LNCaP clone FGC (cell line): ENCODE data around the gene FAM114A1.

Experiments
- DNase-seq: peaks from one replicate; pipeline ENCODE4 v3.0.0-alpha.2; 2011; ENCODE audit warnings: low read depth
- H3K4me3 ChIP-seq: 2 replicates; pipeline ENCODE4 v1.5.1; 2011; ENCODE audit warnings: mild to moderate bottlenecking, low read depth, low read length, control low read depth
- TF ChIP-seq, protein P1 (sequence below): IDR thresholded peaks from 2 replicates; pipeline ENCODE4 v1.5.1; 2012; ENCODE audit warnings: mild to moderate bottlenecking; ENCODE audit not compliant: control insufficient read depth, insufficient read depth; ENCODE audit errors: extremely low read depth

FAM114A1 gene

DNA sequence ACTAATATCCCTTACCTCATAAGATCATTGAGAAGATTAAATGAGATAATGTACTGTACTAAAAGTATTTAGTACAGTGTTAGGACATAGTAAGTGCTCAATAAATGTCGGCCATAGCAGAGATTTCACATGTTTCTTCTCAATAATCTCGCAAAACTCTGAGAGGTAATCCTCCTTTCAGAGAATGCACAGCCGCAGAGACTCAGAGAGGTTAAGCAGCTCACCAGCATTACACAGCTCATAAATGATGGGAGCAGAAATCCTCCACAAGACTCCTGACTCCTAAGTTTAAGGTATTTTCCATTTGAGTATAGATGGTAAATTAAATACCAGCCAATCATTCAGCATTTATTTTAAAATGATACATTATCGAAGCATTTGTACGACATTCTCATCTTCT, 34.6 kb downstream of the FAM114A1 start:
- H3K4me3 ChIP-seq, result no peak overlapping the region
- DNase-seq, result no peak
- TF ChIP-seq, protein P1, sequence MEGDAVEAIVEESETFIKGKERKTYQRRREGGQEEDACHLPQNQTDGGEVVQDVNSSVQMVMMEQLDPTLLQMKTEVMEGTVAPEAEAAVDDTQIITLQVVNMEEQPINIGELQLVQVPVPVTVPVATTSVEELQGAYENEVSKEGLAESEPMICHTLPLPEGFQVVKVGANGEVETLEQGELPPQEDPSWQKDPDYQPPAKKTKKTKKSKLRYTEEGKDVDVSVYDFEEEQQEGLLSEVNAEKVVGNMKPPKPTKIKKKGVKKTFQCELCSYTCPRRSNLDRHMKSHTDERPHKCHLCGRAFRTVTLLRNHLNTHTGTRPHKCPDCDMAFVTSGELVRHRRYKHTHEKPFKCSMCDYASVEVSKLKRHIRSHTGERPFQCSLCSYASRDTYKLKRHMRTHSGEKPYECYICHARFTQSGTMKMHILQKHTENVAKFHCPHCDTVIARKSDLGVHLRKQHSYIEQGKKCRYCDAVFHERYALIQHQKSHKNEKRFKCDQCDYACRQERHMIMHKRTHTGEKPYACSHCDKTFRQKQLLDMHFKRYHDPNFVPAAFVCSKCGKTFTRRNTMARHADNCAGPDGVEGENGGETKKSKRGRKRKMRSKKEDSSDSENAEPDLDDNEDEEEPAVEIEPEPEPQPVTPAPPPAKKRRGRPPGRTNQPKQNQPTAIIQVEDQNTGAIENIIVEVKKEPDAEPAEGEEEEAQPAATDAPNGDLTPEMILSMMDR, result no peak

DNA sequence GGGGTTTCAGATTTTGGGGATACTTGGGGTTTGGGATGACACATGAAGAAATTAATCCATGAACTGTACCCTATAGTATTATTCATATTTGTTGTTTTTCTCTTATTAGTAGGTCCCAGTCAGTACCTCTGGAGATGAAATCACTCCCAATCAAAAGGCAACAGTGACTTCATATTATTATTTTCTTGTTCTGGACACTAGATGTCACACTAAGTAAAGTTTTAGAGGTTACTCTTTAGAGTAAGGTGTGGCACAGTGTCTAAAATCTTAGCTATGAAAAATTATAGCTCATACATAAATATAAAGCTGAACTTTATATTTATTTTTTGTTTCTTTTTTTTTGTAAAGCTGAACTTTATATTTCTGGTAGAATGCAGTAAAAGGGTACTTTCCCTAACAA, 35.1 kb downstream of the FAM114A1 start:
- TF ChIP-seq, protein P1, result peak; percentile 42
- DNase-seq, result no peak
- H3K4me3 ChIP-seq, result no peak overlapping the region

DNA sequence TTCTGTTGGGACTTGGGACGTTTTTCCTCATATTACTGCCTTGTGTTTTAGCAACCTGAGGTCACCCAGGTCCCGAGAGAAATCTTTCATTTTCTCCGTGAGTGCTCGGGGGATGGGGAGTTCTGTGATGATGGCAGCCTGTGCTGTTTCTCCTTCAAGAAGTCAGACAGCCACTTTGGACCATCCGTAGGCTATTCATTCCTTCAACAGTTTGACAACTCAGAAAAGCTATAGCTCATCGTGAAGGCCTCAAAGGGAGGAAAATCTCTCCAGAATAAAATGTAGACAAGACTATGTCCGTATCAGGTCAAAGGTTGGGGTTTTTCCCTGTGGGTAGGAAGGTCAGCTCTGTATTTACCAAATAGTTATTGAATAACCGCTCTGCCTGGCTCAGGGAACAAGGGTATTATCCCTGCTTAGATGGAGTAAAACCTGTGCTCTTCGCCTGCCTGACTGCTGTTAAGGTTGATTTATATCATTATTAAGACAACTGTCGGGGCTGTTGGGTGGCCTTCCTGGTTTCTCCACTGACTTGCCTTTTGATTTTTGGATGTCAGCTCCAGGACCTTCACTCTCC, 36.6 kb downstream of the FAM114A1 start:
- H3K4me3 ChIP-seq, result no peak overlapping the region
- TF ChIP-seq, protein P1, result no peak
- no peak for DNase-seq

- TF ChIP-seq, protein P1, result no peak
- H3K4me3 ChIP-seq, result no peak overlapping the region
- no peak for DNase-seq
Observed at GRCh38 chr4:38904682-38905081, 37.1 kb downstream of the FAM114A1 start.

DNA sequence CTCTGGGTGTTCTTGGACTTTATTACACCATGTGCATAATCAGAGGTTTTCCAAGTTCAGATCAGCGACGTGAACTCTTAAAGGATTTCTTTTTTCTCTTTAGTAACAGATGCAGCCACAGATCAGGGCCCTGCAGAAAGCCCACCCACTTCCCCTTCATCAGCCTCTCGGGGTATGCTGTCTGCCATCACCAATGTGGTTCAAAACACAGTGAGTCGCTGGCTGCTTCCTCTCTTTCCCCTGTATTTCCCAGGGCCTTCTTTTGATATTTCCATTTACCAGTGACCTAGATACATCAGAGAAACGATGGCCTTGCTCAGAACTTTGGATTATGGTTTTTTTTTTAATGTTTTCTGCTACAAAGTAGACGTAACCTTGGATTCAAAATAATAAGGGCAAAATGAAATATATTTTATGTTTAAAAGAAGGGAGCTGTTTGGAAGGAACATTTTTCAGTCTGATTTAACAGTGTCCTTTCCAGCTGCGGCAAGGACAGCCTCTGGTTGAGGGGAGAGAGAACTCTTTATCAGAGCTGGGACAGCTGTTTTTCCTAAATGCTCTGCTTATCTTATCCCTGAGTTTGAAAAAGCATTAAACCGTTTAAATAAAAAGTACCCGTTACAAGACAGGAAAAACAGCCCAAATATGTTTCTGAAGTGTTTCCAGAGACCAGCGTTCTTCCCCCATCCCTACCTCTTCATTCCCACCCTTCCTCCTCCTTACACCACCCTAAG, 38.2 kb downstream of the FAM114A1 start:
- TF ChIP-seq, protein P1, result no peak
- no peak for DNase-seq
- no peak overlapping the region for H3K4me3 ChIP-seq

- DNase-seq, result no peak
- H3K4me3 ChIP-seq, result no peak overlapping the region
- TF ChIP-seq, protein P1, result no peak
Observed at GRCh38 chr4:38907696-38908270, 40.2 kb downstream of the FAM114A1 start.

- H3K4me3 ChIP-seq, result no peak overlapping the region
- TF ChIP-seq, protein P1, result no peak
- DNase-seq, result no peak
Observed at GRCh38 chr4:38909015-38909414, 41.4 kb downstream of the FAM114A1 start.
